ENCODE data around the gene GPR35. TPM values are rescaled to one million over a fixed set of nuclear protein-coding genes. Genes with fewer than 3 reads are reported as not detected.

GPR35 gene
- total RNA-seq, 4 donors from 2014 or later: 61.1 to 341 (median 261) TPM

DNA sequence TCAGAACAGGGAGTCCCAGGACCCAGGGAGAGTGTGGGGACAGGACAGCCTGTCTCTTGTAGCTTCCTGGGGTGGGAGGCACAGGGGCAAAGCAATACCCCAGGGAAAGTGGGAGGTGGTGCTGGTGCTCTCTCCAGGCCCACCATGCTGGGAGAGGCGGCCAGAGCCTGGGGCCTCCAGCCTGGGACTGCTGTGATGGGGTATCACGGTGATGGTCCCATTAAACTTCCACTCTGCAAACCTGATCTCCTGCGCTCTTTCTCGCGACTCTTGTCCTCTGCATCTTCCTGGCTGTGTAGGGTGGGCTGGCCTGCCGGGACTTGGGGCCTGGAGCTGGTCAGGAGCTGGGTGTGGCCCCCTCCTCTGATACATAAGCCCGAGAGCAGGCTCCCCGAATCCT, 46.8 kb upstream of the GPR35 start:
- DNase-seq: no peak
- peaks cover 0 to 51% (median 0%) of the 10 kb centered on the region in 3 donors for H3K36me3 ChIP-seq

DNA sequence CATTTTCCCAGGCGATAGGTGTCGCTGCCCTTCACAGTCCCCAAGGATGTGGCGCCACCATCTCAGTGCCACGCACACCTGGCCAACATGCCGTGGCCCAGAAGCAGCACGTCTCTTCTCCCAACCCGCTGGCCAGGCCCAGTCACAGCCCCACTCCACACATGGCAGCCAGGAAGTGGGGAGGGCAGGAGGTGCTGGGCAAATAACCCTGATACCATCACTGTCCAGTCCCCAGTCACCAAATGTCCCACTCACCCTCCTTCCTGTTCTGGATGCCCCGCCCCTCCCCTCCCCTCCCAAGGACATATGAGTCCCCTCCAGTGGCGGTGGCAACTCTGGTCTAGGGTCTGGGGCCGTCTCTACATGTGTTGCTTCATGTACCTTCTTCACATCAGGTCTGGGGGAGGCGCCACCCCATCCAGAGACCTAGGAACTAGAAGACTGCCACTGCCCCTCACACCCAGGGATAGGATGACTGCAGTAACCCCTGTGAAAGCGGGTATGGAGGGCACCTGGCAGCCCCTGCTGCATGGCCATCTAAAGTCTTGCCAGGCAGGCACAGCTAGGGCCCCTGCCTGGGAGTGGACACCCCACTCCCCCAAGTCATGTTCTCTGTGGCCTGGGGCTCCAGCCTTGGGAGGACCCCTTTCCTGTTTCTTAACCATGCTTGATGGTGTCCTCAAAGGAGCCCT, 46.1 kb upstream of the GPR35 start:
- Histone ChIP-seq H3K27me3 (no peaks in the 10 kb centered on the region), H3K4me3 (no peak overlapping the region), H3K36me3 (peaks cover 0 to 43% (median 0%) of the 10 kb centered on the region in 3 donors), H3K27ac (peak overlapping the region; percentile 34 to 59 (median 46)), H3K9me3 (no peaks in the 10 kb centered on the region), H3K4me1 (peaks cover 0 to 16% (median 2%) of the 10 kb centered on the region in 4 donors)
- DNase-seq: no peak
- TF ChIP-seq POLR2A (IDR thresholded peaks at IDR 0.05): no peak
- no peak for TF ChIP-seq CTCF (IDR thresholded peaks at IDR 0.05)

More for the DNA sequence above, 46.8 kb upstream of the GPR35 start:
- Histone ChIP-seq H3K4me1 (peaks cover 0 to 15% (median 2%) of the 10 kb centered on the region in 4 donors), H3K4me3 (no peak overlapping the region), H3K27ac (no peak overlapping the region), H3K27me3 (no peaks in the 10 kb centered on the region), H3K9me3 (no peaks in the 10 kb centered on the region)
- no peak for TF ChIP-seq POLR2A (IDR thresholded peaks at IDR 0.05)
- TF ChIP-seq CTCF (IDR thresholded peaks at IDR 0.05): no peak

- peaks cover under 1 to 24% (median 6%) of the 10 kb centered on the region in 4 donors for H3K4me1 ChIP-seq
- TF ChIP-seq CTCF (IDR thresholded peaks at IDR 0.05): peak; percentile 55 to 76 (median 64)
- TF ChIP-seq POLR2A (IDR thresholded peaks at IDR 0.05): no peak
- H3K9me3 ChIP-seq: no peaks in the 10 kb centered on the region
- H3K4me3 ChIP-seq: no peak overlapping the region
- peak; percentile 78 to 91 (median 88) for DNase-seq
- peaks cover 0 to 36% (median 0%) of the 10 kb centered on the region in 3 donors for H3K36me3 ChIP-seq
- no peaks in the 10 kb centered on the region for H3K27me3 ChIP-seq
- peak overlapping the region; percentile 34 to 59 (median 46) for H3K27ac ChIP-seq
Measured at GRCh38 chr2:240579771-240580614, 45.3 kb upstream of the GPR35 start.

DNA sequence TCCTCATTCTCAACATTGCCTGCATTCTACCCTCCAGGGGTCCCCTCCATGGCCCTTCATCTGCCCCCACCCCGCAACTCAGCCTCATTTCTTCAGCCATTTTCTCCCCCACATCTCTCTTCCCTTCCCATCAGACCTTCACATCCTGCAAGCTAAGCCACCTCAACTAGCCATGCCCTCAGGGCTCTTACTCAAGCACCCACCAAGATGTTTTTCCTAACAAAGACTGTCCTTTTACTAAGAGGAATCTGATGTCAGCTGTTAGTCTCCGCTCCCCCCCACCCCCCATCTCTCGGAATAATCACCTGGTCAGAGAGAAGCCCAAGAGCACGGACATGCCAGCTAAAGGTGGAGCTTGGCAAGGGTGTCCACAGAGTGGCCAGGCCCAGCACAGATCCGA, 43.5 kb upstream of the GPR35 start:
- DNase-seq: no peak

More for the DNA sequence above, 43.5 kb upstream of the GPR35 start:
- no peak overlapping the region for H3K4me3 ChIP-seq
- no peaks in the 10 kb centered on the region for H3K9me3 ChIP-seq
- H3K27me3 ChIP-seq: no peaks in the 10 kb centered on the region
- no peak overlapping the region for H3K27ac ChIP-seq
- peaks cover 7 to 32% (median 12%) of the 10 kb centered on the region in 4 donors for H3K4me1 ChIP-seq
- TF ChIP-seq CTCF (IDR thresholded peaks at IDR 0.05) (no peak), POLR2A (IDR thresholded peaks at IDR 0.05) (no peak)
- peaks cover 0 to 17% (median 0%) of the 10 kb centered on the region in 3 donors for H3K36me3 ChIP-seq

Measured in Peyer's patch (tissue), 4 donors.